Measurements from ENCODE around the gene NPHP1.
"Not testable (repeated sequence)": the region's sequence is repeated elsewhere in the genome, so short reads cannot be mapped to it uniquely, and the experiment has no call there.

Gene NPHP1

GRCh38 chr2:110218889-110219288 lies 14.1 kb upstream of the NPHP1 start:
- not testable (repeated sequence) for H3K4me1 ChIP-seq (ENCODE audit: control insufficient read depth, insufficient read depth, low read length); H3K9me3 ChIP-seq (ENCODE audit: control insufficient read depth in 2 of 2, low read length in 2 of 2); H3K36me3 ChIP-seq (ENCODE audit: control insufficient read depth in 2 of 2, insufficient read depth in 2 of 2, low read length in 2 of 2); H3K4me3 ChIP-seq (ENCODE audit: low read length in 2 of 2); H3K27me3 ChIP-seq (ENCODE audit: control insufficient read depth in 1 of 2, insufficient read depth in 2 of 2, low read length in 2 of 2); H3K27ac ChIP-seq (ENCODE audit: low read length); H3K9ac ChIP-seq (ENCODE audit: low read length in 2 of 2)

GRCh38 chr2:110216803-110217202 lies 12.0 kb upstream of the NPHP1 start:
- no peak overlapping the region for H3K4me3 ChIP-seq (ENCODE audit: low read length in 2 of 2)
- H3K36me3 ChIP-seq (ENCODE audit: control insufficient read depth in 2 of 2, insufficient read depth in 2 of 2, low read length in 2 of 2), result no peaks in the 10 kb centered on the region
- no peaks in the 10 kb centered on the region for H3K4me1 ChIP-seq (ENCODE audit: control insufficient read depth, insufficient read depth, low read length)
- peaks cover 0 to 8% of the 10 kb centered on the region in 2 donors for H3K27me3 ChIP-seq (ENCODE audit: control insufficient read depth in 1 of 2, insufficient read depth in 2 of 2, low read length in 2 of 2)
- H3K27ac ChIP-seq (ENCODE audit: low read length), result no peak overlapping the region
- no peaks in the 10 kb centered on the region for H3K9me3 ChIP-seq (ENCODE audit: control insufficient read depth in 2 of 2, low read length in 2 of 2)
- no peak overlapping the region for H3K9ac ChIP-seq (ENCODE audit: low read length in 2 of 2)

- Histone ChIP-seq H3K36me3 (ENCODE audit: control insufficient read depth in 2 of 2, insufficient read depth in 2 of 2, low read length in 2 of 2) (no peaks in the 10 kb centered on the region), H3K4me3 (ENCODE audit: low read length in 2 of 2) (no peak overlapping the region)
Observed at GRCh38 chr2:110216199-110216598, 11.4 kb upstream of the NPHP1 start.

GRCh38 chr2:110215566-110216158 lies 10.8 kb upstream of the NPHP1 start:
- H3K9me3 ChIP-seq (ENCODE audit: control insufficient read depth in 2 of 2, low read length in 2 of 2), result no peaks in the 10 kb centered on the region
- H3K27ac ChIP-seq (ENCODE audit: low read length), result no peak overlapping the region
- H3K27me3 ChIP-seq (ENCODE audit: control insufficient read depth in 1 of 2, insufficient read depth in 2 of 2, low read length in 2 of 2), result peaks cover 0 to 8% of the 10 kb centered on the region in 2 donors
- no peak overlapping the region for H3K9ac ChIP-seq (ENCODE audit: low read length in 2 of 2)
- H3K36me3 ChIP-seq (ENCODE audit: control insufficient read depth in 2 of 2, insufficient read depth in 2 of 2, low read length in 2 of 2), result no peaks in the 10 kb centered on the region
- no peaks in the 10 kb centered on the region for H3K4me1 ChIP-seq (ENCODE audit: control insufficient read depth, insufficient read depth, low read length)
- no peak overlapping the region for H3K4me3 ChIP-seq (ENCODE audit: low read length in 2 of 2)

More at GRCh38 chr2:110216199-110216598, 11.4 kb upstream of the NPHP1 start:
- H3K9me3 ChIP-seq (ENCODE audit: control insufficient read depth in 2 of 2, low read length in 2 of 2), result no peaks in the 10 kb centered on the region
- H3K27me3 ChIP-seq (ENCODE audit: control insufficient read depth in 1 of 2, insufficient read depth in 2 of 2, low read length in 2 of 2), result peaks cover 0 to 8% of the 10 kb centered on the region in 2 donors
- H3K27ac ChIP-seq (ENCODE audit: low read length), result no peak overlapping the region
- H3K9ac ChIP-seq (ENCODE audit: low read length in 2 of 2), result no peak overlapping the region
- H3K4me1 ChIP-seq (ENCODE audit: control insufficient read depth, insufficient read depth, low read length), result no peaks in the 10 kb centered on the region

- H3K4me3 ChIP-seq (ENCODE audit: low read length in 2 of 2), result no peak overlapping the region
- H3K9me3 ChIP-seq (ENCODE audit: control insufficient read depth in 2 of 2, low read length in 2 of 2), result no peaks in the 10 kb centered on the region
- no peak overlapping the region for H3K27ac ChIP-seq (ENCODE audit: low read length)
- H3K27me3 ChIP-seq (ENCODE audit: control insufficient read depth in 1 of 2, insufficient read depth in 2 of 2, low read length in 2 of 2), result peaks cover 0 to 8% of the 10 kb centered on the region in 2 donors
- H3K4me1 ChIP-seq (ENCODE audit: control insufficient read depth, insufficient read depth, low read length), result no peaks in the 10 kb centered on the region
- H3K36me3 ChIP-seq (ENCODE audit: control insufficient read depth in 2 of 2, insufficient read depth in 2 of 2, low read length in 2 of 2), result peaks cover 0 to 2% of the 10 kb centered on the region in 2 donors
- no peak overlapping the region for H3K9ac ChIP-seq (ENCODE audit: low read length in 2 of 2)
Observed at GRCh38 chr2:110215091-110215490, 10.3 kb upstream of the NPHP1 start.

GRCh38 chr2:110213522-110213921 lies 8.7 kb upstream of the NPHP1 start:
- not testable (repeated sequence) for H3K27me3 ChIP-seq (ENCODE audit: control insufficient read depth in 1 of 2, insufficient read depth in 2 of 2, low read length in 2 of 2); H3K36me3 ChIP-seq (ENCODE audit: control insufficient read depth in 2 of 2, insufficient read depth in 2 of 2, low read length in 2 of 2); H3K9me3 ChIP-seq (ENCODE audit: control insufficient read depth in 2 of 2, low read length in 2 of 2); H3K9ac ChIP-seq (ENCODE audit: low read length in 2 of 2); H3K4me3 ChIP-seq (ENCODE audit: low read length in 2 of 2); H3K27ac ChIP-seq (ENCODE audit: low read length); H3K4me1 ChIP-seq (ENCODE audit: control insufficient read depth, insufficient read depth, low read length)

GRCh38 chr2:110211938-110212858 lies 7.4 kb upstream of the NPHP1 start, which contains the start of gene MTLN:
TSS of gene MTLN (minus strand) at chr2:110212547. CDS start at chr2:110212525, 22 bp downstream.
- Histone ChIP-seq H3K9ac (ENCODE audit: low read length in 2 of 2) (peak within 1 kb of the TSS; percentile 74 to 75), H3K36me3 (ENCODE audit: control insufficient read depth in 2 of 2, insufficient read depth in 2 of 2, low read length in 2 of 2) (peaks cover 0 to 4% of the 10 kb centered on the region in 2 donors), H3K4me3 (ENCODE audit: low read length in 2 of 2) (peak within 1 kb of the TSS; percentile 82 to 87), H3K9me3 (ENCODE audit: control insufficient read depth in 2 of 2, low read length in 2 of 2) (no peaks in the 10 kb centered on the region), H3K27me3 (ENCODE audit: control insufficient read depth in 1 of 2, insufficient read depth in 2 of 2, low read length in 2 of 2) (no peaks in the 10 kb centered on the region), H3K4me1 (ENCODE audit: control insufficient read depth, insufficient read depth, low read length) (no peaks in the 10 kb centered on the region), H3K27ac (ENCODE audit: low read length) (peak within 1 kb of the TSS; percentile 60)

- no peak overlapping the region for H3K27ac ChIP-seq (ENCODE audit: low read length)
- no peaks in the 10 kb centered on the region for H3K27me3 ChIP-seq (ENCODE audit: control insufficient read depth in 1 of 2, insufficient read depth in 2 of 2, low read length in 2 of 2)
- H3K9me3 ChIP-seq (ENCODE audit: control insufficient read depth in 2 of 2, low read length in 2 of 2), result no peaks in the 10 kb centered on the region
- H3K4me3 ChIP-seq (ENCODE audit: low read length in 2 of 2), result peak overlapping the region in 1 of 2 donors; percentile 91
- peaks cover 0 to 4% of the 10 kb centered on the region in 2 donors for H3K36me3 ChIP-seq (ENCODE audit: control insufficient read depth in 2 of 2, insufficient read depth in 2 of 2, low read length in 2 of 2)
- H3K4me1 ChIP-seq (ENCODE audit: control insufficient read depth, insufficient read depth, low read length), result peaks cover 10% of the 10 kb centered on the region
- no peak overlapping the region for H3K9ac ChIP-seq (ENCODE audit: low read length in 2 of 2)
Observed at GRCh38 chr2:110205660-110206455, 1.0 kb upstream of the NPHP1 start.

GRCh38 chr2:110198016-110198415 lies 6.8 kb downstream of the NPHP1 start:
- no peaks in the 10 kb centered on the region for H3K36me3 ChIP-seq (ENCODE audit: control insufficient read depth in 2 of 2, insufficient read depth in 2 of 2, low read length in 2 of 2)
- H3K9me3 ChIP-seq (ENCODE audit: control insufficient read depth in 2 of 2, low read length in 2 of 2), result no peaks in the 10 kb centered on the region
- no peak overlapping the region for H3K9ac ChIP-seq (ENCODE audit: low read length in 2 of 2)
- H3K4me3 ChIP-seq (ENCODE audit: low read length in 2 of 2), result no peak overlapping the region
- no peaks in the 10 kb centered on the region for H3K4me1 ChIP-seq (ENCODE audit: control insufficient read depth, insufficient read depth, low read length)
- H3K27ac ChIP-seq (ENCODE audit: low read length), result no peak overlapping the region
- no peaks in the 10 kb centered on the region for H3K27me3 ChIP-seq (ENCODE audit: control insufficient read depth in 1 of 2, insufficient read depth in 2 of 2, low read length in 2 of 2)

- Histone ChIP-seq H3K4me3 (ENCODE audit: low read length in 2 of 2) (no peak overlapping the region), H3K4me1 (ENCODE audit: control insufficient read depth, insufficient read depth, low read length) (no peaks in the 10 kb centered on the region), H3K9ac (ENCODE audit: low read length in 2 of 2) (no peak overlapping the region), H3K36me3 (ENCODE audit: control insufficient read depth in 2 of 2, insufficient read depth in 2 of 2, low read length in 2 of 2) (no peaks in the 10 kb centered on the region), H3K9me3 (ENCODE audit: control insufficient read depth in 2 of 2, low read length in 2 of 2) (no peaks in the 10 kb centered on the region), H3K27ac (ENCODE audit: low read length) (no peak overlapping the region), H3K27me3 (ENCODE audit: control insufficient read depth in 1 of 2, insufficient read depth in 2 of 2, low read length in 2 of 2) (no peaks in the 10 kb centered on the region)
Observed at GRCh38 chr2:110197452-110197851, 7.4 kb downstream of the NPHP1 start.
